HL-60 (cell line): ENCODE measurements around the gene IMMP2L.

Experiments
- POLR2AphosphoS5 ChIP-seq: IDR thresholded peaks from 2 replicates; pipeline ENCODE4 v1.6.1; 2012; ENCODE audit warnings: low read depth
- TF ChIP-seq, protein P1 (sequence below): IDR thresholded peaks from 2 replicates; pipeline ENCODE4 v1.6.1; 2012; ENCODE audit warnings: low read depth; ENCODE audit not compliant: insufficient replicate concordance
- TF ChIP-seq, protein P2 (sequence below): IDR thresholded peaks from one replicate; pipeline ENCODE4 v1.5.1; 2011; ENCODE audit warnings: low read length, control low read depth, inconsistent platforms; ENCODE audit not compliant: insufficient read depth

DNA sequence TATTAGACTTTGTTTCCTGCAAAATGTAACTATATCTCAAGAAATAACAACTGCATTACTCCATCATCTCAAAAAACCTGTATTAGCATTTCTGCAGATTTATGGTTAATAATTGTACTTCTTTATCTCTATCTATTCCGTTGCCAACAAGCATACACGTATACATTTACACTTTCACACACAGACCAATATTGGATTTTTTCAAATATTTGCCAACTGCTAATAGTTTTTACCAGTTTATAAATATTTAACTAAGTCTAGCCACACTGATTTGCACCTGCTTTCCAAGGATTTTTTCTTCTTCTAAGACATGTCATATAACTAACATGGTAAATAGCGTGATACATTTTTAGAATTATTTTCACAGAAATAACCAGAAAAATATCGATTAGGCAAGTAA is 459.2 kb downstream of the IMMP2L start:
- TF ChIP-seq, protein P1, sequence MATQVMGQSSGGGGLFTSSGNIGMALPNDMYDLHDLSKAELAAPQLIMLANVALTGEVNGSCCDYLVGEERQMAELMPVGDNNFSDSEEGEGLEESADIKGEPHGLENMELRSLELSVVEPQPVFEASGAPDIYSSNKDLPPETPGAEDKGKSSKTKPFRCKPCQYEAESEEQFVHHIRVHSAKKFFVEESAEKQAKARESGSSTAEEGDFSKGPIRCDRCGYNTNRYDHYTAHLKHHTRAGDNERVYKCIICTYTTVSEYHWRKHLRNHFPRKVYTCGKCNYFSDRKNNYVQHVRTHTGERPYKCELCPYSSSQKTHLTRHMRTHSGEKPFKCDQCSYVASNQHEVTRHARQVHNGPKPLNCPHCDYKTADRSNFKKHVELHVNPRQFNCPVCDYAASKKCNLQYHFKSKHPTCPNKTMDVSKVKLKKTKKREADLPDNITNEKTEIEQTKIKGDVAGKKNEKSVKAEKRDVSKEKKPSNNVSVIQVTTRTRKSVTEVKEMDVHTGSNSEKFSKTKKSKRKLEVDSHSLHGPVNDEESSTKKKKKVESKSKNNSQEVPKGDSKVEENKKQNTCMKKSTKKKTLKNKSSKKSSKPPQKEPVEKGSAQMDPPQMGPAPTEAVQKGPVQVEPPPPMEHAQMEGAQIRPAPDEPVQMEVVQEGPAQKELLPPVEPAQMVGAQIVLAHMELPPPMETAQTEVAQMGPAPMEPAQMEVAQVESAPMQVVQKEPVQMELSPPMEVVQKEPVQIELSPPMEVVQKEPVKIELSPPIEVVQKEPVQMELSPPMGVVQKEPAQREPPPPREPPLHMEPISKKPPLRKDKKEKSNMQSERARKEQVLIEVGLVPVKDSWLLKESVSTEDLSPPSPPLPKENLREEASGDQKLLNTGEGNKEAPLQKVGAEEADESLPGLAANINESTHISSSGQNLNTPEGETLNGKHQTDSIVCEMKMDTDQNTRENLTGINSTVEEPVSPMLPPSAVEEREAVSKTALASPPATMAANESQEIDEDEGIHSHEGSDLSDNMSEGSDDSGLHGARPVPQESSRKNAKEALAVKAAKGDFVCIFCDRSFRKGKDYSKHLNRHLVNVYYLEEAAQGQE: no peak
- TF ChIP-seq, protein P2, sequence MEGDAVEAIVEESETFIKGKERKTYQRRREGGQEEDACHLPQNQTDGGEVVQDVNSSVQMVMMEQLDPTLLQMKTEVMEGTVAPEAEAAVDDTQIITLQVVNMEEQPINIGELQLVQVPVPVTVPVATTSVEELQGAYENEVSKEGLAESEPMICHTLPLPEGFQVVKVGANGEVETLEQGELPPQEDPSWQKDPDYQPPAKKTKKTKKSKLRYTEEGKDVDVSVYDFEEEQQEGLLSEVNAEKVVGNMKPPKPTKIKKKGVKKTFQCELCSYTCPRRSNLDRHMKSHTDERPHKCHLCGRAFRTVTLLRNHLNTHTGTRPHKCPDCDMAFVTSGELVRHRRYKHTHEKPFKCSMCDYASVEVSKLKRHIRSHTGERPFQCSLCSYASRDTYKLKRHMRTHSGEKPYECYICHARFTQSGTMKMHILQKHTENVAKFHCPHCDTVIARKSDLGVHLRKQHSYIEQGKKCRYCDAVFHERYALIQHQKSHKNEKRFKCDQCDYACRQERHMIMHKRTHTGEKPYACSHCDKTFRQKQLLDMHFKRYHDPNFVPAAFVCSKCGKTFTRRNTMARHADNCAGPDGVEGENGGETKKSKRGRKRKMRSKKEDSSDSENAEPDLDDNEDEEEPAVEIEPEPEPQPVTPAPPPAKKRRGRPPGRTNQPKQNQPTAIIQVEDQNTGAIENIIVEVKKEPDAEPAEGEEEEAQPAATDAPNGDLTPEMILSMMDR: no peak
- TF ChIP-seq POLR2AphosphoS5: no peak
